Vagina (tissue), 2 donors: Measurements from ENCODE around the gene MPC1. TPM values are rescaled to one million over a fixed set of nuclear protein-coding genes. Genes with fewer than 3 reads are reported as not detected.
A peak's percentile ranks its signal among the peaks of the same experiment; 100 is the strongest.
"Not testable (repeated sequence)": the region's sequence is repeated elsewhere in the genome, so short reads cannot be mapped to it uniquely, and the experiment has no call there.

Experiments used
- DNase-seq, 2 donors: peaks; one replicate each; pipeline ENCODE4 v3.0.0-alpha.2; 2017; ENCODE audit errors: extremely low spot score in 2 of 2
- H3K27ac ChIP-seq: fragments of 200-600 bp; sonication (generic); one replicate; pipeline ENCODE4 v1.5.1; 2019
- H3K27me3 ChIP-seq: fragments of 200-600 bp; sonication (generic); one replicate; pipeline ENCODE4 v1.5.1; 2019
- H3K36me3 ChIP-seq, 2 donors: fragments of 200-600 bp; sonication (generic); one replicate each; pipeline ENCODE4 v1.5.1; 2017 to 2019
- H3K4me1 ChIP-seq: fragments of 200-600 bp; sonication (generic); one replicate; pipeline ENCODE4 v1.5.1; 2019
- H3K4me3 ChIP-seq, 2 donors: fragments of 200-600 bp; sonication (generic); 1 replicate in 1 of 2; 2 replicates in 1 of 2; pipeline ENCODE4 v1.5.1; 2016 to 2019
- H3K9me3 ChIP-seq: fragments of 200-600 bp; sonication (generic); one replicate; pipeline ENCODE4 v1.5.1; 2019
- POLR2A ChIP-seq, 2 donors: fragments of 450-650 bp; IDR thresholded peaks; one replicate each; pipeline ENCODE4 v1.6.1; 2017; ENCODE audit warnings: antibody characterized with exemption in 2 of 2, mild to moderate bottlenecking in 2 of 2, moderate library complexity in 2 of 2
- POLR2AphosphoS5 ChIP-seq, 2 donors: sonication (generic); formaldehyde crosslinking; IDR thresholded peaks; one replicate each; pipeline ENCODE4 v1.9.0; 2017; ENCODE audit warnings: antibody characterized with exemption in 2 of 2, mild to moderate bottlenecking in 2 of 2, low read depth in 1 of 2; ENCODE audit not compliant: insufficient read depth in 1 of 2
- intact Hi-C: fragments of 100-400 bp; cut with DNase I; formaldehyde crosslinking; loops from one replicate; pipeline ENCODE4 v1.15.1; 2023
- total RNA-seq: library from RNA; depleted of rRNA; stranded (reverse); fragments of >200 nt; gene quantifications from one replicate; pipeline ENCODE4 v1.2.3, GENCODE V29; 2016
- TF ChIP-seq, protein P1 (sequence below), 3 experiments: fragments of 450-650 bp in 2 of 3; fragments of 200-600 bp in 1 of 3; sonication (generic) in 1 of 3; IDR thresholded peaks; one replicate each; pipeline ENCODE4 v1.5.1; 2017 to 2019; ENCODE audit warnings: antibody characterized with exemption in 3 of 3, mild to moderate bottlenecking in 2 of 3, moderate library complexity in 2 of 3

Gene MPC1
- total RNA-seq, 1 donor from 2014 or later, result 44.0 TPM

DNA sequence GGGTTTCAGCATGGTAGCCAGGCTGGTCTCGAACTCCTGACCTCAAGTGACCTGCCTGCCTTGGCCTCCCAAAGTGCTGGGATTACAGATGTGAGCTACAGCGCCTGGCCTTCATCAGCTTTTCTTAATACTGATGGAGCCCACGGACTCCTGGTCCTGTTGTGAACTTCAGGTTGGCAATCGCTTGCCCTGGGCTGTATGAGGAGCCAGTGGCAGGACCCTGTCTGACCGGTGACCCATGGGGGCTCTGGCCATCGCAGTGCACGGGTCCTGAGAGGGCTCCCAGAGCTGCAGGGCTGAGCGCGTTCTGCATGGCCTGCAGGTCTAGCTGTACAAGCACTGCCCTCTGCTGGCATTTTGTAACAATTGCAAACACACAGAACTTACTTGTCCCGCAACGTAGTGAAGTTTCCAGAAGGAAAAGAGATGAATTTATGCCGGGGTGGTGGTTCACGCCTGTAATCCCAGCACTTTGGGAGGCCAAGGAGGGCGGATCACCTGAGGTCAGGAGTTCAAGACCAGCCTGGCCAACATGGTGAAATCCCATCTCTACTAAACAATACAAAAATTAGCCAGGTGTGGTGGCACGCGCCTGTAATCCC, 18.0 kb upstream of the MPC1 start:
- H3K36me3 ChIP-seq, H3K4me3 ChIP-seq, H3K27ac ChIP-seq, H3K27me3 ChIP-seq, DNase-seq, H3K4me1 ChIP-seq, H3K9me3 ChIP-seq: not testable (repeated sequence)
- TF ChIP-seq, protein P1, sequence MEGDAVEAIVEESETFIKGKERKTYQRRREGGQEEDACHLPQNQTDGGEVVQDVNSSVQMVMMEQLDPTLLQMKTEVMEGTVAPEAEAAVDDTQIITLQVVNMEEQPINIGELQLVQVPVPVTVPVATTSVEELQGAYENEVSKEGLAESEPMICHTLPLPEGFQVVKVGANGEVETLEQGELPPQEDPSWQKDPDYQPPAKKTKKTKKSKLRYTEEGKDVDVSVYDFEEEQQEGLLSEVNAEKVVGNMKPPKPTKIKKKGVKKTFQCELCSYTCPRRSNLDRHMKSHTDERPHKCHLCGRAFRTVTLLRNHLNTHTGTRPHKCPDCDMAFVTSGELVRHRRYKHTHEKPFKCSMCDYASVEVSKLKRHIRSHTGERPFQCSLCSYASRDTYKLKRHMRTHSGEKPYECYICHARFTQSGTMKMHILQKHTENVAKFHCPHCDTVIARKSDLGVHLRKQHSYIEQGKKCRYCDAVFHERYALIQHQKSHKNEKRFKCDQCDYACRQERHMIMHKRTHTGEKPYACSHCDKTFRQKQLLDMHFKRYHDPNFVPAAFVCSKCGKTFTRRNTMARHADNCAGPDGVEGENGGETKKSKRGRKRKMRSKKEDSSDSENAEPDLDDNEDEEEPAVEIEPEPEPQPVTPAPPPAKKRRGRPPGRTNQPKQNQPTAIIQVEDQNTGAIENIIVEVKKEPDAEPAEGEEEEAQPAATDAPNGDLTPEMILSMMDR (IDR thresholded peaks at IDR 0.05), result peak; percentile 59 to 65 (median 63)
- intact Hi-C loops, result loop anchor here (5.0 kb wide), 1 partner anchor 123 kb away; no protein-coding TSS in a partner anchor

DNA sequence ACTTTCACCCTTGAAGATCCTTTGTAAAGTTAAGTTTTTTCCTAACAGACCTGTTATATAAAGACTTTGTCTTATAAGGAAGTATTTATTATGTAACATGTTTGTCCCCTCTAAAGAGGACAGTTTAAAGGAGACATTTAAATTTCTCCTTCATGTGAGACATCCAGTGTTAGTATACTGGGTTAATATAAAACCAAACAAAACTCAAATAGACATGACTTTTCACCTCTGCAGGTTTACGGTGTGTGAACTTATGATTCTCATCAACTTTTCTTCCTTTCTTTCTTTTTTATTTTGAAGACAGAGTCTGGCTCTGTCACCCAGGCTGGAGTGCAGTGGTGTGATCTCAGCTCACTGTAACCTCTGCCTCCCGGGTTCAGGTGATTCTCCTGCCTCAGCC, 17.4 kb upstream of the MPC1 start:
- no peak overlapping the region for H3K4me3 ChIP-seq
- no peaks in the 10 kb centered on the region for H3K9me3 ChIP-seq
- H3K4me1 ChIP-seq, result no peaks in the 10 kb centered on the region
- no peak overlapping the region for H3K27ac ChIP-seq
- intact Hi-C loops, result loop anchor here (5.0 kb wide), 1 partner anchor 123 kb away; no protein-coding TSS in a partner anchor
- H3K36me3 ChIP-seq, result no peaks in the 10 kb centered on the region
- H3K27me3 ChIP-seq, result no peaks in the 10 kb centered on the region
- TF ChIP-seq, protein P1 (IDR thresholded peaks at IDR 0.05), result no peak
- no peak for TF ChIP-seq POLR2AphosphoS5 (IDR thresholded peaks at IDR 0.05; ENCODE audit: insufficient read depth in 1 of 2, low read depth in 1 of 2)
- TF ChIP-seq POLR2A (IDR thresholded peaks at IDR 0.05), result no peak
- DNase-seq, result no peak

- DNase-seq, result no peak
- TF ChIP-seq POLR2AphosphoS5 (IDR thresholded peaks at IDR 0.05; ENCODE audit: insufficient read depth in 1 of 2, low read depth in 1 of 2) (no peak), POLR2A (IDR thresholded peaks at IDR 0.05) (no peak)
- TF ChIP-seq, protein P1 (IDR thresholded peaks at IDR 0.05), result no peak
- H3K4me1 ChIP-seq, result no peaks in the 10 kb centered on the region
- H3K9me3 ChIP-seq, result no peaks in the 10 kb centered on the region
- no peaks in the 10 kb centered on the region for H3K36me3 ChIP-seq
- no peak overlapping the region for H3K27ac ChIP-seq
- intact Hi-C loops, result loop anchor here (10.0 kb wide), 1 partner anchor 84 kb away; no protein-coding TSS in a partner anchor
- no peak overlapping the region for H3K4me3 ChIP-seq
- no peaks in the 10 kb centered on the region for H3K27me3 ChIP-seq
These were observed 15.6 kb upstream of the MPC1 start for GRCh38 chr6:166398348-166398747.

- DNase-seq, result no peak
- Histone ChIP-seq H3K27me3 (no peaks in the 10 kb centered on the region), H3K27ac (no peak overlapping the region), H3K36me3 (no peaks in the 10 kb centered on the region), H3K9me3 (no peaks in the 10 kb centered on the region), H3K4me3 (no peak overlapping the region), H3K4me1 (no peaks in the 10 kb centered on the region)
- TF ChIP-seq POLR2AphosphoS5 (IDR thresholded peaks at IDR 0.05; ENCODE audit: insufficient read depth in 1 of 2, low read depth in 1 of 2) (no peak), POLR2A (IDR thresholded peaks at IDR 0.05) (no peak)
- TF ChIP-seq, protein P1 (IDR thresholded peaks at IDR 0.05), result no peak
- intact Hi-C loops, result loop anchor here (10.0 kb wide), 1 partner anchor 83 kb away; no protein-coding TSS in a partner anchor
These were observed 15.1 kb upstream of the MPC1 start for GRCh38 chr6:166397849-166398248.

DNA sequence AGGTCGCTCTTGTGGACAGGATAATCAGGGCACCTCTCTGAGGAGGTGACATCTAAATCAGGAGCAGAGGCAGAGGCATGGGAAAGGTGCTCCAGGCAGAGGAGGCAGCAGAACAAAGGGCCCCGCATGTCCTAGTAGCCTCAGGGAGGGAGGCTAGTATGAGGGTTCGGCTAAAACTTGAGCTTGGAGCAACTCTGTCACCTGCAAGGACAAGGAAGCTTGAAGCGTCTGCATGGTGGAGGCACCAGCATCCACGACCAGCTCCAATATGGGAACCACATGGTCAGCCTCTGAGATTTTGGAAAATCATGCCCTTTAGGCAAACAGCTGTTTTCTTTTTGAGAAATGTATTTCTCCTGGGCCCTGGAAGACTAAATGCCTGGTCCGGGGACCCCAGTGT, 13.0 kb upstream of the MPC1 start:
- no peak overlapping the region for H3K4me3 ChIP-seq
- no peaks in the 10 kb centered on the region for H3K9me3 ChIP-seq
- no peak overlapping the region for H3K27ac ChIP-seq
- TF ChIP-seq POLR2AphosphoS5 (IDR thresholded peaks at IDR 0.05; ENCODE audit: insufficient read depth in 1 of 2, low read depth in 1 of 2) (no peak), POLR2A (IDR thresholded peaks at IDR 0.05) (no peak)
- TF ChIP-seq, protein P1 (IDR thresholded peaks at IDR 0.05), result no peak
- H3K27me3 ChIP-seq, result no peaks in the 10 kb centered on the region
- intact Hi-C loops, result loop anchor here (10.0 kb wide), 1 partner anchor 81 kb away; no protein-coding TSS in a partner anchor
- H3K36me3 ChIP-seq, result no peaks in the 10 kb centered on the region
- no peaks in the 10 kb centered on the region for H3K4me1 ChIP-seq
- DNase-seq, result no peak
